GM06990 (cell line): ENCODE measurements around the gene NMRAL1.
A peak's percentile ranks its signal among the peaks of the same experiment; 100 is the strongest.

Experiments used
- DNase-seq: peaks from one replicate; pipeline ENCODE4 v3.0.0-alpha.2; 2011; ENCODE audit not compliant: insufficient read length; ENCODE audit errors: extremely low read depth
- H3K27me3 ChIP-seq: replicated peaks from 2 replicates; pipeline ENCODE4 v1.6.0; 2011; ENCODE audit warnings: low read length; ENCODE audit not compliant: control insufficient read depth, insufficient read depth
- H3K36me3 ChIP-seq: 2 replicates; pipeline ENCODE4 v1.5.1; 2011; ENCODE audit warnings: low read length; ENCODE audit not compliant: control insufficient read depth, insufficient read depth
- H3K4me3 ChIP-seq: replicated peaks from 2 replicates; pipeline ENCODE4 v1.5.1; 2011; ENCODE audit warnings: low read depth, mild to moderate bottlenecking, control low read depth, low read length
- TF ChIP-seq, protein P1 (sequence below): IDR thresholded peaks from 2 replicates; pipeline ENCODE4 v1.5.1; 2011; ENCODE audit warnings: low read length, control low read depth, mild to moderate bottlenecking, inconsistent platforms; ENCODE audit not compliant: insufficient read depth, poor library complexity, severe bottlenecking

NMRAL1 gene

GRCh38 chr16:4420505-4421105, 53.8 kb downstream of the NMRAL1 start:
- Histone ChIP-seq H3K36me3 (no peaks in the 10 kb centered on the region), H3K4me3 (no peak overlapping the region), H3K27me3 (no peaks in the 10 kb centered on the region)
- TF ChIP-seq, protein P1, sequence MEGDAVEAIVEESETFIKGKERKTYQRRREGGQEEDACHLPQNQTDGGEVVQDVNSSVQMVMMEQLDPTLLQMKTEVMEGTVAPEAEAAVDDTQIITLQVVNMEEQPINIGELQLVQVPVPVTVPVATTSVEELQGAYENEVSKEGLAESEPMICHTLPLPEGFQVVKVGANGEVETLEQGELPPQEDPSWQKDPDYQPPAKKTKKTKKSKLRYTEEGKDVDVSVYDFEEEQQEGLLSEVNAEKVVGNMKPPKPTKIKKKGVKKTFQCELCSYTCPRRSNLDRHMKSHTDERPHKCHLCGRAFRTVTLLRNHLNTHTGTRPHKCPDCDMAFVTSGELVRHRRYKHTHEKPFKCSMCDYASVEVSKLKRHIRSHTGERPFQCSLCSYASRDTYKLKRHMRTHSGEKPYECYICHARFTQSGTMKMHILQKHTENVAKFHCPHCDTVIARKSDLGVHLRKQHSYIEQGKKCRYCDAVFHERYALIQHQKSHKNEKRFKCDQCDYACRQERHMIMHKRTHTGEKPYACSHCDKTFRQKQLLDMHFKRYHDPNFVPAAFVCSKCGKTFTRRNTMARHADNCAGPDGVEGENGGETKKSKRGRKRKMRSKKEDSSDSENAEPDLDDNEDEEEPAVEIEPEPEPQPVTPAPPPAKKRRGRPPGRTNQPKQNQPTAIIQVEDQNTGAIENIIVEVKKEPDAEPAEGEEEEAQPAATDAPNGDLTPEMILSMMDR: no peak
- no peak for DNase-seq

- DNase-seq: no peak
- H3K36me3 ChIP-seq: no peaks in the 10 kb centered on the region
- no peaks in the 10 kb centered on the region for H3K27me3 ChIP-seq
- H3K4me3 ChIP-seq: no peak overlapping the region
- TF ChIP-seq, protein P1: no peak
These were observed 54.9 kb downstream of the NMRAL1 start for GRCh38 chr16:4419402-4419959.

GRCh38 chr16:4416200-4417032, 58.0 kb downstream of the NMRAL1 start, which contains the start of gene CORO7:
Gene CORO7, minus strand, starts transcription at chr16:4416596. Its CDS starts 78 bp downstream, at chr16:4416518.
- DNase-seq: peak; percentile 97

GRCh38 chr16:4415538-4416199, 58.8 kb downstream of the NMRAL1 start:
- peak overlapping the region; percentile 72 for H3K4me3 ChIP-seq
- TF ChIP-seq, protein P1: no peak
- no peaks in the 10 kb centered on the region for H3K27me3 ChIP-seq
- H3K36me3 ChIP-seq: peaks cover 14% of the 10 kb centered on the region
- peak; percentile 74 for DNase-seq

More at GRCh38 chr16:4416200-4417032, 58.0 kb downstream of the NMRAL1 start, which contains the start of gene CORO7:
- Histone ChIP-seq H3K27me3 (no peaks in the 10 kb centered on the region), H3K4me3 (peak within 1 kb of the TSS; percentile 72), H3K36me3 (peaks cover 14% of the 10 kb centered on the region)
- TF ChIP-seq, protein P1: no peak

DNA sequence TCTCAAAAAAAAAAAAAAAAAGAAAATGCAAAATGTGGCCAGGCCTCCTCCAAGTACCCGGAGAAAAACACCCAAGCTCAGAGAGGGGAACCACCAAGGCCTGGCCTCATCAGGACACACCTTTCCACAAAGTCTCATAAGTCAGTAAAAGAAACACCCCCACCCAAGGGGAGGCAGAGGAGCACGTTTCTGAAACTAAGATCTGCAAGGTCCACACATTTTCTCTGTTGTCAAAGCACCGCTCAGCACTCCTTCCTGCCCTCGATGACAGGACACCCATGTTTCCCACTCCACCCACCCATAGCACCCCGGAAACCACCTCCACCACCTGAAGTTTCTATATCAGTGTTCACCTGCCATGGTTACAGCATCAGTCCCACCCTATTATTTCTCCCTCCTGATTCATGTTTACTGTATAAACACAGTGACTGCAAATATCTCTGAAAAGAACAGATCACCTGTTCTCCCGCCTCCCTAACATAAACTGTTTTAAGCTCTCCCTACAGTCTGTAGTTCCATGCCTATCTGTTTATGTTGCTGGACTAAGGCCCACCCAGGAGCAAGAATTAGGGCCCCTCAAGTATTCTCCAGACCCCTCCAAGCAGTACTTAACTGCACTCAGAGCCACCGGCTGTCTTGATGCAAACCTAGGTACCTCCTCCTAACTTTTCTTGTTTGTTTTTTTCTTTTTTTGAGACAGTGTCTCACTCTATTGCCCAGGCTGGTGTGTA, 60.1 kb downstream of the NMRAL1 start:
- H3K27me3 ChIP-seq: no peaks in the 10 kb centered on the region
- peak overlapping the region; percentile 72 for H3K4me3 ChIP-seq
- H3K36me3 ChIP-seq: peaks cover 21% of the 10 kb centered on the region
- DNase-seq: peak; percentile 84
- TF ChIP-seq, protein P1: no peak
